Measurements from ENCODE around the gene TM9SF3.

TM9SF3 gene

DNA sequence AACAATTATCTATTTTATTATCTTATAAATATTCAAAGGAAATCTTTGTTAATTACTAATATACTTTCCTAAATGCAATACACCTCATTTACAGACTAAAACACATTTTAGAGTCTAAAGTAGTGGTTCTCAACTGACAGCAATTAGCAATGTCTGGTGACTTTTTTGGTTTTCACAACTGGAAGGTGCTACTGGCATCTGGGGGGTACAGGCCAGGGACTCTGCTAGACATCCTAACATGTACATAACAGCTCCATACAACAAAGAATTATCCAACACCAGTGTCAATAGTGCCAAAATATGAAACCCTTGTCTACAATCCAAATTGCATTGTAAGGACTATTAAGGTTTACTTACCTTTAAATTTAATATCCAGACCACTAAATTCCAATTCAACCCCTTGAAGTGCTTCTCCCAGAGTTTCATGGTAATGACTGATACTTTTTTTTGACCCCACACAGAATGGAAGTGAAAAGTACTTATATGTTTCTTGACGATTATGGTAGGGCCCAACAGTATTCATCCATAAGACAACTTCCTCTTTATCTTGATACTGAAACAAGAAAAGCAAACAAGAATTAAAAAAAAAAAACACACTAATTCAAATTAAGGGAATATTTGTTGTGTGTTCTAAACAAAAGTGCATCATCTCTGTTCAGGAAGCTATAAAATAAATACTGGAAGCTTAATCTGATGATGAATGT, 10.4 kb downstream of the TM9SF3 start:
- no peak for TF ChIP-seq CTCF (IDR thresholded peaks at IDR 0.05)

GRCh38 chr10:96573036-96573435, 13.8 kb downstream of the TM9SF3 start:
- no peak for TF ChIP-seq CTCF (IDR thresholded peaks at IDR 0.05)

DNA sequence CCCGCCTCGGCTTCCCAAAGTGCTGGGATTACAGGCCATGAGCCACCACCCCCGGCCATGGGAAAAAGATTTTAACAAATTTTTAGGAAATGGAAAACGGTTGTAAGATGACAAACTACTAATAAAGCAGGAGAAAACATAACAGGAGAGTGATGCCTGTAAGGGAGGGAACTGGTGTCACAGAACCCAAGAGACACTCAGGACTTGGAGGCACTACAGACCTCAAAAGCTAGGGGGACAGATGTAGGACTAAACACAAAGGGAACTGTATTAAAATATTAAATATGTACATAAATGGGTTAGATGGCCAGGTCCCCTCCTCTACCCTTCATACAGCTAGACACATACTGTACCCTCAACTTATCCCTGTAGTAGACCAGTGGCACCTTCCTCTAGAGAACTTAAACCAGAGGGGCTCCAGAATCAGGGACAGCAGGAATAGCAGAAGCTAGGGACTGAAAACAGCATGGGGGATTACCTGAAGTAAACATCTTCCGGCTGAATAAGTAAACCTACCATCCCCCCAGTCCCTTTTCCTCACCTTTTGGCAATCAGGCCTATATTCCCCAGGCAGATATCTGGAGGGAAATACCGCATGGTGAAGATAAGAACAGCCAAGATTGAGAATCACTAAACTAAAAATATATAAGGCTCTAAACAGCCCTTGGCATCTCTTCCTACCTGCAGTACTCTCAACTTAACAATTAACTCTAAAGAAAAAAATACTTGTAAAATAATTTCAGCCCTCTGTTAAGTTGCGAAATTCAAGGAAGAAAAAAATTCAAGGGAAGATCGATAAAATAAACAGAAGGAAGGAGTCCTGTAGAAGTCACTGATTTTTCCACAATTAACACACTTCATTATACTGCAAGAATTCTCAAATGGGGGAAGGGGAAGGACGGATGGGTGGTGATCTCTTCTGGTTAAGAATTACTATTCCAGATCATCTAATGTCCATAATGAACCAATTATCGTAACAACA, 15.5 kb downstream of the TM9SF3 start:
- no peak for TF ChIP-seq CTCF (IDR thresholded peaks at IDR 0.05)

- TF ChIP-seq CTCF (IDR thresholded peaks at IDR 0.05) = no peak
These were observed 16.3 kb downstream of the TM9SF3 start for GRCh38 chr10:96570511-96570910.

GRCh38 chr10:96568402-96568801, 18.4 kb downstream of the TM9SF3 start:
- no peak for TF ChIP-seq CTCF (IDR thresholded peaks at IDR 0.05)

- TF ChIP-seq CTCF (IDR thresholded peaks at IDR 0.05) = no peak
These were observed 21.0 kb downstream of the TM9SF3 start for GRCh38 chr10:96565774-96566173.

DNA sequence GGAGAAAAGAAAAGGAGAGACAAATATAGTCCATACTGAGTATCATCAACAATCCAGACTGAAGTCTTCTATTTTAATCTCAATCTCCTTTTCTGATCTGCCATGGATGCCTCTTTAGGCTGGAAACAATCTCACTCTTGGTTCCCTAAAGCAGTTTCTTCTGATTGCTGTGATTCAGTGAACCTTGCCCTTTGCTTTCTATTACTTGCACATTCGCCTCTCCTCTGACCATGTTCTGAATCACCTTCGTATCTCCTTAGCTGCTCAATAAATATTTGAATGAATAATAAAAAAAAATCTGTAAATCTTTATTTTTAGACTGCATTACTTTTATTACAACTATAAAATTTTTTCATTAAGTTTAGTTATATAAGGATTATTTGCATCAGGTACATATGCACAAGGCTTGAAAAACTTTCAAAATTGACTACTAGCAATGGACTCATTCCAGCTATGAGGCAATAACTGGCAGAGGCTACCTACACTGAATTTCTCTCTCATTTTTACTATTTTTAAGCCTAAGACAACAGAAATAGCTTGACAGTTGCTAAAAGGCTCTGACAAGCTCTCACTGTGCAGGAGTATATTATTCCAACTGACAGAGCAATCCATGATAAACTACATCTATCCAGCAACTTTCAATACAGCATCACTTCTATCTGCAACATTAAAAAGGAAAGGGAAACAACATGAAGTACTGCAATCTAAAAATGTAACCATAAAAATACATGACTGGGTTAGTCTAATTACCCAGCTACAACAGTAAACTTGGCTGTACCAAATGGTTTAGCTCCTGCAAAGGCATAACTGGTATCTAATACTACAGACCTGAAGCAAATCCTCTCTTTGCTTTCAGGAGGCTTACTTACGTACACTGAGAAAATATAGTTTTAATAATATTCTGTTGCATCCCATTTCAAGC, 25.6 kb downstream of the TM9SF3 start:
- no peak for TF ChIP-seq CTCF (IDR thresholded peaks at IDR 0.05)
